CD14-positive monocyte (primary cell): Measurements from ENCODE around the gene NFKBIA. TPM values are rescaled to one million over a fixed set of nuclear protein-coding genes. Genes with fewer than 3 reads are reported as not detected.
"Not testable (repeated sequence)": the region's sequence is repeated elsewhere in the genome, so short reads cannot be mapped to it uniquely, and the experiment has no call there.

Experiments used
- DNase-seq, 3 donors: peaks; one replicate each; pipeline ENCODE4 v3.0.0-alpha.2; 2011 to 2022
- H2AFZ ChIP-seq: 2 replicates; pipeline ENCODE4 v1.6.0; 2012; ENCODE audit warnings: mild to moderate bottlenecking, low read depth, low read length, inconsistent platforms; ENCODE audit not compliant: insufficient read depth, poor library complexity, severe bottlenecking
- H3K27ac ChIP-seq, 2 donors: 1 replicate in 1 of 2; 2 replicates in 1 of 2; pipeline ENCODE4 v1.5.1; 2012 to 2013; ENCODE audit warnings: low read length in 2 of 2, control low read depth in 1 of 2, inconsistent platforms in 1 of 2, low read depth in 1 of 2, mild to moderate bottlenecking in 1 of 2
- H3K27me3 ChIP-seq, 2 donors: one replicate each; pipeline versions ENCODE4 v1.6.0 to v1.6.1; 2011 to 2013; ENCODE audit warnings: low read length in 2 of 2; ENCODE audit not compliant: control insufficient read depth in 2 of 2, insufficient read depth in 2 of 2
- H3K36me3 ChIP-seq, 2 donors: replicated peaks in 1 of 2; 1 replicate in 1 of 2; 2 replicates in 1 of 2; pipeline versions ENCODE4 v1.5.1 to v1.6.1; 2012 to 2013; ENCODE audit warnings: low read length in 2 of 2, control low read depth in 1 of 2, inconsistent platforms in 1 of 2, mild to moderate bottlenecking in 1 of 2; ENCODE audit not compliant: insufficient read depth in 2 of 2, control insufficient read depth in 1 of 2
- H3K4me1 ChIP-seq, 2 donors: 1 replicate in 1 of 2; 2 replicates in 1 of 2; pipeline versions ENCODE4 v1.5.1 to v1.6.1; 2012 to 2013; ENCODE audit warnings: low read length in 2 of 2, control low read depth in 1 of 2, inconsistent platforms in 1 of 2, mild to moderate bottlenecking in 1 of 2, moderate library complexity in 1 of 2; ENCODE audit not compliant: insufficient read depth in 2 of 2, control insufficient read depth in 1 of 2
- H3K4me2 ChIP-seq: replicated peaks from 2 replicates; pipeline ENCODE3; 2012; ENCODE audit warnings: low read length, moderate library complexity, mild to moderate bottlenecking; ENCODE audit not compliant: poor library complexity, severe bottlenecking; ENCODE audit errors: extremely low read depth
- H3K4me3 ChIP-seq, 3 experiments: fragments of 200-600 bp in 1 of 3; sonication (generic) in 1 of 3; replicated peaks in 1 of 3; 1 replicate in 2 of 3; 2 replicates in 1 of 3; pipeline ENCODE4 v1.5.1; 2011 to 2013; ENCODE audit warnings: low read length in 3 of 3, mild to moderate bottlenecking in 3 of 3, control low read depth in 2 of 3, low read depth in 2 of 3, inconsistent platforms in 1 of 3, moderate library complexity in 1 of 3
- H3K79me2 ChIP-seq: 2 replicates; pipeline ENCODE4 v1.6.0; 2012; ENCODE audit warnings: mild to moderate bottlenecking, control low read depth, inconsistent platforms, low read length, moderate library complexity; ENCODE audit not compliant: insufficient read depth
- H3K9ac ChIP-seq: 2 replicates; pipeline ENCODE4 v1.6.0; 2017; ENCODE audit warnings: low read length, mild to moderate bottlenecking; ENCODE audit not compliant: insufficient read depth, poor library complexity, severe bottlenecking
- H3K9me3 ChIP-seq, 2 donors: replicated peaks in 1 of 2; 1 replicate in 1 of 2; 2 replicates in 1 of 2; pipeline versions ENCODE4 v1.5.1 to v1.6.1; 2012 to 2013; ENCODE audit warnings: low read length in 2 of 2, control low read depth in 1 of 2; ENCODE audit not compliant: control insufficient read depth in 1 of 2, insufficient read depth in 1 of 2
- H4K20me1 ChIP-seq: 2 replicates; pipeline ENCODE4 v1.6.0; 2012; ENCODE audit warnings: mild to moderate bottlenecking, low read length, control low read depth, moderate library complexity; ENCODE audit not compliant: insufficient read depth
- H3K27ac Mint-ChIP-seq, 7 donors: one replicate each; pipeline ENCODE4 v1.8.0; 2020; ENCODE audit warnings: mild to moderate bottlenecking in 7 of 7, mixed read lengths in 7 of 7, moderate library complexity in 6 of 7, inconsistent platforms in 2 of 7
- H3K27me3 Mint-ChIP-seq, 3 donors: one replicate each; pipeline ENCODE4 v1.8.0; 2021 to 2022; ENCODE audit warnings: low read depth in 3 of 3, mild to moderate bottlenecking in 3 of 3, mixed read lengths in 3 of 3, moderate library complexity in 3 of 3, inconsistent platforms in 1 of 3
- H3K36me3 Mint-ChIP-seq, 2 donors: one replicate each; pipeline ENCODE4 v1.8.0; 2020; ENCODE audit warnings: mixed read lengths in 2 of 2, inconsistent platforms in 1 of 2, mild to moderate bottlenecking in 1 of 2
- H3K4me1 Mint-ChIP-seq: one replicate; pipeline ENCODE4 v1.8.0; 2020; ENCODE audit warnings: mild to moderate bottlenecking, mixed read lengths
- H3K4me3 Mint-ChIP-seq, 2 donors: one replicate each; pipeline ENCODE4 v1.8.0; 2020; ENCODE audit warnings: mild to moderate bottlenecking in 2 of 2, mixed read lengths in 2 of 2, moderate library complexity in 1 of 2
- H3K9me3 Mint-ChIP-seq, 7 donors: one replicate each; pipeline ENCODE4 v1.8.0; 2020 to 2022; ENCODE audit warnings: mixed read lengths in 7 of 7, mild to moderate bottlenecking in 6 of 7, moderate library complexity in 6 of 7, inconsistent platforms in 2 of 7
- CTCF ChIP-seq: fragments of 200-600 bp; IDR thresholded peaks from one replicate; pipeline ENCODE4 v1.8.0; 2022; ENCODE audit warnings: antibody characterized with exemption, mild to moderate bottlenecking
- WGBS: methylation state at CpG from one replicate; pipeline ENCODE4 v1.1.5; 2013; ENCODE audit warnings: missing lambda C conversion rate; ENCODE audit not compliant: insufficient coverage; 5-methylcytosine and 5-hydroxymethylcytosine counted together
- intact Hi-C, 2 donors: fragments of 100-400 bp; cut with micrococcal nuclease; formaldehyde crosslinking; loops; one replicate each; pipeline versions ENCODE4 v1.15.0 to v1.15.1; 2023
- polyA plus RNA-seq, 3 donors: library from polyadenylated mRNA; depleted of rRNA in 1 of 3; unstranded in 2 of 3; stranded (reverse) in 1 of 3; fragments of 300-500 nt in 2 of 3; fragments of >200 nt in 1 of 3; fragmentation: Illumina TruSeq in 2 of 3; gene quantifications; 1 replicate in 2 of 3; 2 replicates in 1 of 3; pipeline ENCODE4 v1.2.3, GENCODE V29; 2012 to 2021

NFKBIA gene
- polyA plus RNA-seq, 3 donors, result 868 to 4,739 (median 935) TPM

- peaks cover 0 to 13% (median 6%) of the 10 kb centered on the region in 3 donors for H3K27me3 Mint-ChIP-seq
- no peak for TF ChIP-seq CTCF
- peaks cover 0 to 7% (median 5%) of the 10 kb centered on the region in 7 donors for H3K9me3 Mint-ChIP-seq
- H3K36me3 ChIP-seq, result peaks cover 36% of the 10 kb centered on the region in 2 donors
- H2AFZ ChIP-seq, result no peak overlapping the region
- no peak overlapping the region for H3K9ac ChIP-seq
- peak overlapping the region in 1 of 2 donors; percentile 52 for H3K4me3 Mint-ChIP-seq
- no peaks in the 10 kb centered on the region for H3K9me3 ChIP-seq
- peak overlapping the region; percentile 84 to 99 (median 97) for H3K27ac Mint-ChIP-seq
- H3K4me2 ChIP-seq, result no peak overlapping the region
- DNase-seq, result peak; percentile 21 to 75 (median 64)
- peaks cover 48 to 50% of the 10 kb centered on the region in 2 donors for H3K36me3 Mint-ChIP-seq
- H3K27me3 ChIP-seq, result no peaks in the 10 kb centered on the region
- 100% methylated on average over 3 of the region's 15 CpGs for WGBS
- H4K20me1 ChIP-seq, result peaks cover 58% of the 10 kb centered on the region
- H3K27ac ChIP-seq, result peak overlapping the region; percentile 34 to 52
- no peak overlapping the region for H3K4me3 ChIP-seq
- intact Hi-C loops, result no loop called here
- H3K79me2 ChIP-seq, result peaks cover 30% of the 10 kb centered on the region
- H3K4me1 ChIP-seq, result peaks cover 45 to 64% of the 10 kb centered on the region in 2 donors
- H3K4me1 Mint-ChIP-seq, result peaks cover 61% of the 10 kb centered on the region
Observed at GRCh38 chr14:35399083-35399937, 5.2 kb downstream of the NFKBIA start.

- Histone ChIP-seq H3K27me3 (no peaks in the 10 kb centered on the region), H4K20me1 (peaks cover 47% of the 10 kb centered on the region), H3K79me2 (peaks cover 22% of the 10 kb centered on the region), H2AFZ (no peak overlapping the region), H3K27ac (no peak overlapping the region), H3K4me3 (no peak overlapping the region), H3K9me3 (no peaks in the 10 kb centered on the region), H3K4me2 (no peak overlapping the region), H3K36me3 (peaks cover 30 to 31% of the 10 kb centered on the region in 2 donors), H3K4me1 (peaks cover 43 to 61% of the 10 kb centered on the region in 2 donors), H3K9ac (no peak overlapping the region)
- peaks cover 61% of the 10 kb centered on the region for H3K4me1 Mint-ChIP-seq
- H3K36me3 Mint-ChIP-seq, result peaks cover 42 to 44% of the 10 kb centered on the region in 2 donors
- intact Hi-C loops, result no loop called here
- peak overlapping the region; percentile 86 to 99 (median 97) for H3K27ac Mint-ChIP-seq
- no CpG with 5 or more reads among the region's 4 CpGs for WGBS
- DNase-seq, result peak in 2 of 3 donors; percentile 58 to 71
- no peak overlapping the region for H3K4me3 Mint-ChIP-seq
- no peak for TF ChIP-seq CTCF
- peaks cover 0 to 5% (median 2%) of the 10 kb centered on the region in 7 donors for H3K9me3 Mint-ChIP-seq
- peaks cover 0 to 9% (median 5%) of the 10 kb centered on the region in 3 donors for H3K27me3 Mint-ChIP-seq
Observed at GRCh38 chr14:35398071-35398584, 6.4 kb downstream of the NFKBIA start.

GRCh38 chr14:35396610-35397009 lies 7.9 kb downstream of the NFKBIA start:
- Mint-ChIP-seq H3K36me3 (peaks cover 27 to 29% of the 10 kb centered on the region in 2 donors), H3K4me1 (peaks cover 46% of the 10 kb centered on the region), H3K27ac (peak overlapping the region in 2 of 7 donors; percentile 8 to 46)
- WGBS, result 96% methylated on average over 6 of the region's 7 CpGs
- H3K27me3 ChIP-seq, H3K4me3 Mint-ChIP-seq, H3K9me3 ChIP-seq, H3K27me3 Mint-ChIP-seq, H2AFZ ChIP-seq, H3K9me3 Mint-ChIP-seq, H3K9ac ChIP-seq, H3K4me2 ChIP-seq, intact Hi-C loops, H3K27ac ChIP-seq, H3K4me3 ChIP-seq, H3K79me2 ChIP-seq: not testable (repeated sequence)
- peaks cover 27 to 46% of the 10 kb centered on the region in 2 donors for H3K4me1 ChIP-seq
- peak in 1 of 3 donors; percentile 51 for DNase-seq
- peaks cover 32% of the 10 kb centered on the region for H4K20me1 ChIP-seq
- H3K36me3 ChIP-seq, result peaks cover 15 to 16% of the 10 kb centered on the region in 2 donors
